Measurements from ENCODE around the gene CAPN12. TPM values are rescaled to one million over a fixed set of nuclear protein-coding genes. Genes with fewer than 3 reads are reported as not detected.

The CAPN12 gene
- total and polyA plus RNA-seq, 10 of the 15 experiments (the other 5 are each of a cell fraction or from before 2014, with no cell fraction given): 0.64 to 4.6 (median 2.0) TPM

GRCh38 chr19:38739440-38740256 lies 4.6 kb downstream of the CAPN12 start:
- BruUV-seq (replicated peaks): no TSS peak
- ChIA-PET RAD21 (ENCODE audit: unreplicated experiment) (no interaction called here), POLR2A (interaction anchor here (0.7 kb wide), 1 partner anchor 21 kb away, joined by 4 read pairs; no protein-coding TSS in a partner anchor), SMC1A (ENCODE audit: uncharacterized antibody, unreplicated experiment) (no interaction called here), CTCF (interaction anchor here (0.7 to 1.5 kb wide), 2 partner anchors 30 to 91 kb away, joined by 4 read pairs; no protein-coding TSS in a partner anchor)
- no peak overlapping the region for H2AFZ ChIP-seq (ENCODE audit: control insufficient read depth, low read depth, low read length)
- H3K79me2 ChIP-seq (ENCODE audit: control insufficient read depth, insufficient read depth, low read length): no peaks in the 10 kb centered on the region; the same call in 1 of the 2 replicates
- H3K36me3 ChIP-seq (ENCODE audit: control insufficient read depth in 2 of 2, insufficient read depth in 2 of 2, low read length in 1 of 2): no peaks in the 10 kb centered on the region
- DNase-seq (ENCODE audit: low read depth, low spot score) (no peak), ATAC-seq (no peak), FAIRE-seq (no peak)
- WGBS (ENCODE audit: insufficient coverage, insufficient replicate concordance, low lambda C conversion rate, missing lambda C conversion rate): 42% methylated on average over 15 of the region's 16 CpGs
- H3K4me3 ChIP-seq: no peak overlapping the region
- no peak overlapping the region for H3K9ac ChIP-seq (ENCODE audit: control insufficient read depth, insufficient read depth, low read length)
- peaks cover 9% of the 10 kb centered on the region for H3K4me1 ChIP-seq (ENCODE audit: control insufficient read depth, insufficient read depth, low read length)
- no peaks in the 10 kb centered on the region for H4K20me1 ChIP-seq (ENCODE audit: control insufficient read depth, insufficient read depth)
- in situ Hi-C loops (cut with MboI): no loop called here
- H3K27me3 ChIP-seq (replicated peaks in 1 of 2; ENCODE audit: control insufficient read depth in 2 of 2, insufficient read depth in 2 of 2, low read length in 1 of 2): no peaks in the 10 kb centered on the region
- intact Hi-C loops (cut with micrococcal nuclease; ENCODE audit: unreplicated experiment): loop anchor here (10.0 kb wide), 1 partner anchor 225 kb away; no protein-coding TSS in a partner anchor
- no peak overlapping the region for H3K27ac ChIP-seq (ENCODE audit: control insufficient read depth, insufficient read depth)
- no peaks in the 10 kb centered on the region for H3K9me3 ChIP-seq (replicated peaks; ENCODE audit: control insufficient read depth, insufficient read depth, low read length)
- no peak overlapping the region for H3K4me2 ChIP-seq (ENCODE audit: control insufficient read depth, insufficient read depth)
- no peak for TF ChIP-seq CBFB (IDR thresholded peaks at IDR 0.05; ENCODE audit: low read depth)
- no peak for TF ChIP-seq SREBF1 (IDR thresholded peaks at IDR 0.05; ENCODE audit: low read length)

GRCh38 chr19:38737921-38738737 lies 6.1 kb downstream of the CAPN12 start:
- no peak overlapping the region for H3K27ac ChIP-seq (ENCODE audit: control insufficient read depth, insufficient read depth)
- H3K9me3 ChIP-seq (replicated peaks; ENCODE audit: control insufficient read depth, insufficient read depth, low read length): no peaks in the 10 kb centered on the region
- ATAC-seq (no peak), FAIRE-seq (no peak), DNase-seq (ENCODE audit: low read depth, low spot score) (no peak)
- ChIA-PET CTCF (interaction anchor here (1.1 to 1.5 kb wide), 2 partner anchors 162 to 193 kb away, joined by 4 to 5 read pairs; partner anchors contain the start of genes MRPS12, NFKBIB and SARS2), POLR2A (interaction anchor here (0.6 to 1.0 kb wide), 3 partner anchors 10 to 185 kb away, joined by 4 to 5 read pairs (median 4); no protein-coding TSS in a partner anchor), SMC1A (ENCODE audit: uncharacterized antibody, unreplicated experiment) (no interaction called here), RAD21 (ENCODE audit: unreplicated experiment) (no interaction called here)
- no peaks in the 10 kb centered on the region for H4K20me1 ChIP-seq (ENCODE audit: control insufficient read depth, insufficient read depth)
- H3K9ac ChIP-seq (ENCODE audit: control insufficient read depth, insufficient read depth, low read length): no peak overlapping the region
- H3K4me2 ChIP-seq (ENCODE audit: control insufficient read depth, insufficient read depth): no peak overlapping the region
- H3K4me3 ChIP-seq: no peak overlapping the region
- in situ Hi-C loops (cut with MboI): no loop called here
- H2AFZ ChIP-seq (ENCODE audit: control insufficient read depth, low read depth, low read length): no peak overlapping the region
- H3K4me1 ChIP-seq (ENCODE audit: control insufficient read depth, insufficient read depth, low read length): peaks cover 22% of the 10 kb centered on the region
- BruUV-seq (replicated peaks): no TSS peak
- no peaks in the 10 kb centered on the region; the same call in 1 of the 2 replicates for H3K79me2 ChIP-seq (ENCODE audit: control insufficient read depth, insufficient read depth, low read length)
- intact Hi-C loops (cut with micrococcal nuclease; ENCODE audit: unreplicated experiment): loop anchor here (10.0 kb wide), 1 partner anchor 223 kb away; no protein-coding TSS in a partner anchor
- WGBS (ENCODE audit: insufficient coverage, insufficient replicate concordance, low lambda C conversion rate, missing lambda C conversion rate): 92% methylated on average over 18 of the region's 21 CpGs
- H3K36me3 ChIP-seq (ENCODE audit: control insufficient read depth in 2 of 2, insufficient read depth in 2 of 2, low read length in 1 of 2): no peaks in the 10 kb centered on the region
- no peaks in the 10 kb centered on the region for H3K27me3 ChIP-seq (replicated peaks in 1 of 2; ENCODE audit: control insufficient read depth in 2 of 2, insufficient read depth in 2 of 2, low read length in 1 of 2)
- TF ChIP-seq NBN (IDR thresholded peaks at IDR 0.05) (no peak), SMAD1 (IDR thresholded peaks at IDR 0.05; ENCODE audit: low read depth, partially characterized antibody) (no peak), IKZF1 (conservative IDR thresholded peaks at IDR 0.05) (no peak), ZSCAN29 (IDR thresholded peaks at IDR 0.05) (no peak), MEF2B (IDR thresholded peaks at IDR 0.05; ENCODE audit: partially characterized antibody, poor library complexity, severe bottlenecking) (no peak), NR2F1 (conservative IDR thresholded peaks at IDR 0.05) (no peak), HDAC6 (IDR thresholded peaks at IDR 0.05; ENCODE audit: unreplicated experiment) (no peak), SMC3 (IDR thresholded peaks at IDR 0.05; ENCODE audit: borderline replicate concordance, low read length) (no peak), MAX (IDR thresholded peaks at IDR 0.05; ENCODE audit: low read depth, low read length) (no peak), ETV6 (conservative IDR thresholded peaks at IDR 0.05 in 1 of 2, IDR thresholded peaks at IDR 0.05 in 1 of 2; ENCODE audit: borderline replicate concordance in 1 of 2, low read depth in 1 of 2) (no peak)

All from GM12878 (cell line).